ENCODE measurements around the gene PDE6H. TPM values are rescaled to one million over a fixed set of nuclear protein-coding genes. Genes with fewer than 3 reads are reported as not detected.

PDE6H gene
- total RNA-seq: not detected

GRCh38 chr12:14972816-14973215 lies at the start of gene PDE6H:
TSS of gene PDE6H (plus strand) at chr12:14973042. CDS start at chr12:14978013, 4,971 bp downstream.

GRCh38 chr12:14938301-14938700 lies 34.5 kb upstream of the PDE6H start, which contains the start of gene ERP27:
TSS of gene ERP27 (minus strand) at chr12:14938537. CDS start at chr12:14938508, 29 bp downstream.

DNA sequence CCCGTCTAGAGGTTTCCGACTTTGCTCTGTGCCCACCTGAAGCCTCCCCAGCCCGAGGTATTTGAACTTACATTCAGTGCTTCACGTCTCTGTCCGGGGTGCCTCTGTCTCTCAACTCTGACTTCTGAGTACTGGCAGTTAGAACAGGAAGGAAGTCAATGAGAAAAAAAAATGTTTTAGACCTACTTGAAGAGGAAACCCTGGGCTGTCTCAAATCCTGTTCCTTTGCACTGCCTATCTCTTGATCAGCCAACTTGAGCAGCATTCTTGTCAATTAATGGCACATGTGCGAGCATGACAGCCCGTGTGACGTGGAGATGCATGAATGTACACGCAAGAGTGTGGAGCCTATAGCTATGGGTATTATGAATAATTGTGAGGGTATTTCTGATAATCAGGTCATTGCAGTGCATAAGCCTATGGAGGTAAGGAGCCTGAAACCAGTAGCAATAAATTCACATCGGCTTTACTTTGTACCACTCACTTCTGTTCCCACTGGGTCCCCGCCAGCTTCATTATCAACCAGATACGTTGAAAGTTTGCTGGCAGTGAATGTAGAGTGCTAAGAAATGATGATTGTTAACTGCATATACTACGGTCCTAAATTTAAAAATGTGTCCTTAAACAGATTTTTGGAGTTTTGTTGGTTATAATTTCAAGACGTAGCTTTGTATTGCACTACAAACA lies 11.2 kb upstream of the PDE6H start, which contains the start of gene ARHGDIB:
Gene ARHGDIB (minus strand): TSS at position 136 of the 687 bp plus-strand sequence. CDS start 10,889 bp downstream, outside the sequence.

Other genes starting within 250 kb of the PDE6H start
- 10 to 100 TPM; 74.3 to 79.4 TPM for gene WBP11, start 169.6 kb upstream of the PDE6H start, total RNA-seq
- under 1 TPM; 0.66 to 0.87 TPM for gene C12orf60, start 169.4 kb upstream of the PDE6H start, total RNA-seq
- gene SMCO3, start 158.9 kb upstream of the PDE6H start, total RNA-seq: not detected
- not detected for gene ART4, start 129.5 kb upstream of the PDE6H start, total RNA-seq
- not detected for gene MGP, start 87.2 kb upstream of the PDE6H start, total RNA-seq
- gene ERP27, start 34.5 kb upstream of the PDE6H start, total RNA-seq: 10 to 100 TPM; 11.1 to 12.9 TPM
- gene ARHGDIB, start 11.4 kb upstream of the PDE6H start, total RNA-seq: 1,000 to 10,000 TPM; 1,398 to 1,400 TPM
- gene RERG, start 248.4 kb downstream of the PDE6H start, total RNA-seq: not detected

Data from activated naive CD4-positive, alpha-beta T cell treated with anti-CD3 and anti-CD28 coated beads, Interleukin-2, amount 10 ng/mL, durations not matched to agents 5 hours and 36 hours (primary cell).